IMR-90 (cell line): Measurements from ENCODE around the gene FOXO1. TPM values are rescaled to one million over a fixed set of nuclear protein-coding genes. Genes with fewer than 3 reads are reported as not detected.

Experiments used
- ATAC-seq: fragments of 200-7000 bp; cut with Tn5 transposase; 2 replicates; pipeline ENCODE4 v1.9.1; 2020; ENCODE audit warnings: low read depth, mild to moderate bottlenecking, moderate library complexity
- BruUV-seq: library from RNA; stranded (reverse); fragments of 400-500 nt; replicated peaks from 2 replicates; lab custom pipeline; 2021; lab: Mats Ljungman, UMichigan
- CTCF ChIA-PET: fragments of 300-600 bp; formaldehyde crosslinking; extraction: SDS; loops from one replicate; lab custom pipeline; 2021; ENCODE audit warnings: antibody characterized with exemption; lab: Yijun Ruan, JAX
- POLR2A ChIA-PET: fragments of 300-600 bp; sonication (Branson Sonifier 250); formaldehyde crosslinking; loops from one replicate; lab custom pipeline; 2022; ENCODE audit warnings: antibody characterized with exemption; ENCODE audit not compliant: unreplicated experiment; lab: Charles Lee
- DNase-seq: peaks from one replicate; pipeline ENCODE4 v3.0.0; 2013
- H2AFZ ChIP-seq: replicated peaks from 2 replicates; pipeline ENCODE3; 2013; ENCODE audit warnings: low read length, mild to moderate bottlenecking; ENCODE audit not compliant: poor library complexity
- H2AK5ac ChIP-seq: 2 replicates; pipeline ENCODE4 v1.6.1; 2013; ENCODE audit warnings: low read depth, low read length, inconsistent platforms
- H2AK9ac ChIP-seq: replicated peaks from 2 replicates; pipeline ENCODE3; 2013; ENCODE audit warnings: mild to moderate bottlenecking, low read depth, low read length, moderate library complexity; ENCODE audit not compliant: poor library complexity
- H2BK120ac ChIP-seq: 2 replicates; pipeline ENCODE4 v1.6.1; 2013; ENCODE audit warnings: low read depth, low read length, inconsistent platforms
- H2BK15ac ChIP-seq: 3 replicates; pipeline ENCODE4 v1.6.1; 2013; ENCODE audit warnings: low read depth, low read length, inconsistent platforms
- H2BK20ac ChIP-seq: 2 replicates; pipeline ENCODE4 v1.6.1; 2013; ENCODE audit warnings: low read depth, mild to moderate bottlenecking, inconsistent platforms, low read length, moderate library complexity
- H2BK5ac ChIP-seq: 2 replicates; pipeline ENCODE4 v1.6.1; 2013; ENCODE audit warnings: mild to moderate bottlenecking, low read depth, low read length, inconsistent platforms; ENCODE audit not compliant: poor library complexity, severe bottlenecking
- H3K14ac ChIP-seq: replicated peaks from 2 replicates; pipeline ENCODE4 v1.6.1; 2013; ENCODE audit warnings: low read depth, low read length, inconsistent platforms
- H3K18ac ChIP-seq: 2 replicates; pipeline ENCODE4 v1.6.1; 2013; ENCODE audit warnings: low read depth, low read length, control low read depth
- H3K23ac ChIP-seq: 2 replicates; pipeline ENCODE4 v1.6.1; 2013; ENCODE audit warnings: low read depth, low read length, inconsistent platforms
- H3K27ac ChIP-seq: 2 replicates; pipeline ENCODE4 v1.5.1; 2013; ENCODE audit warnings: mild to moderate bottlenecking, control low read depth, low read length; ENCODE audit not compliant: insufficient read depth
- H3K27me3 ChIP-seq: 2 replicates; pipeline ENCODE4 v1.6.1; 2013; ENCODE audit warnings: low read length; ENCODE audit not compliant: control insufficient read depth, insufficient read depth
- H3K36me3 ChIP-seq: 2 replicates; pipeline ENCODE4 v1.6.1; 2013; ENCODE audit warnings: low read length, mixed read lengths; ENCODE audit not compliant: control insufficient read depth, insufficient read depth
- H3K4ac ChIP-seq: 2 replicates; pipeline ENCODE4 v1.6.1; 2013; ENCODE audit warnings: low read depth, low read length, inconsistent platforms
- H3K4me1 ChIP-seq: 2 replicates; pipeline ENCODE4 v1.6.1; 2013; ENCODE audit warnings: low read length, mixed read lengths; ENCODE audit not compliant: control insufficient read depth, insufficient read depth
- H3K4me2 ChIP-seq: 2 replicates; pipeline ENCODE4 v1.6.1; 2013; ENCODE audit warnings: low read depth, mild to moderate bottlenecking, control low read depth, low read length, moderate library complexity
- H3K4me3 ChIP-seq: 2 replicates; pipeline ENCODE4 v1.5.1; 2013; ENCODE audit warnings: low read depth, mild to moderate bottlenecking, control low read depth, low read length, moderate library complexity; ENCODE audit not compliant: insufficient read depth
- H3K56ac ChIP-seq: 2 replicates; pipeline ENCODE4 v1.6.1; 2013; ENCODE audit warnings: low read length, inconsistent platforms; ENCODE audit not compliant: insufficient read depth; ENCODE audit errors: extremely low read depth
- H3K79me1 ChIP-seq, 2 experiments: 2 replicates each; pipeline ENCODE4 v1.6.1; 2013; ENCODE audit warnings: low read length in 2 of 2, inconsistent platforms in 1 of 2, low read depth in 1 of 2
- H3K9ac ChIP-seq: 2 replicates; pipeline ENCODE4 v1.6.1; 2013; ENCODE audit warnings: low read depth, low read length, control low read depth
- H3K9me1 ChIP-seq: 2 replicates; pipeline ENCODE4 v1.6.1; 2013; ENCODE audit warnings: low read length, inconsistent platforms; ENCODE audit not compliant: insufficient read depth
- H3K9me3 ChIP-seq: 2 replicates; pipeline ENCODE4 v1.6.1; 2013; ENCODE audit warnings: low read length; ENCODE audit not compliant: control insufficient read depth, insufficient read depth
- H4K20me1 ChIP-seq: 2 replicates; pipeline ENCODE4 v1.6.1; 2013; ENCODE audit warnings: low read length, inconsistent platforms; ENCODE audit not compliant: insufficient read depth
- H4K5ac ChIP-seq: 2 replicates; pipeline ENCODE4 v1.6.1; 2013; ENCODE audit warnings: mild to moderate bottlenecking, low read depth, low read length, control low read depth
- H4K8ac ChIP-seq, 2 experiments: 2 replicates each; pipeline ENCODE4 v1.6.1; 2013; ENCODE audit warnings: low read depth in 2 of 2, low read length in 2 of 2, control low read depth in 1 of 2, inconsistent platforms in 1 of 2
- H4K91ac ChIP-seq: 2 replicates; pipeline ENCODE4 v1.6.1; 2013; ENCODE audit warnings: low read depth, low read length, inconsistent platforms; ENCODE audit not compliant: insufficient read depth
- BHLHE40 ChIP-seq: fragments of 150-350 bp; IDR thresholded peaks from 2 replicates; pipeline ENCODE4 v1.6.1; 2016; ENCODE audit warnings: mild to moderate bottlenecking, low read depth, low read length
- CEBPB ChIP-seq: IDR thresholded peaks from 2 replicates; pipeline ENCODE4 v1.6.1; 2012; ENCODE audit warnings: low read depth, low read length, improper control_type of control experiment
- CTCF ChIP-seq: conservative IDR thresholded peaks from 2 replicates; pipeline ENCODE4 v1.5.1; 2012; ENCODE audit warnings: mild to moderate bottlenecking, low read depth, low read length, improper control_type of control experiment
- ELK1 ChIP-seq: fragments of 150-350 bp; IDR thresholded peaks from 2 replicates; pipeline ENCODE4 v1.6.1; 2016; ENCODE audit warnings: low read depth, mild to moderate bottlenecking, low read length, moderate library complexity, borderline replicate concordance
- MAFK ChIP-seq: IDR thresholded peaks from 2 replicates; pipeline ENCODE4 v1.6.1; 2012; ENCODE audit warnings: low read depth, low read length, improper control_type of control experiment
- MXI1 ChIP-seq: IDR thresholded peaks from 2 replicates; pipeline ENCODE4 v1.6.1; 2012; ENCODE audit warnings: low read depth, mild to moderate bottlenecking, low read length, moderate library complexity, borderline replicate concordance
- POLR2A ChIP-seq: IDR thresholded peaks from 2 replicates; pipeline ENCODE4 v1.6.1; 2012; ENCODE audit warnings: mild to moderate bottlenecking, low read depth, low read length
- RFX5 ChIP-seq: IDR thresholded peaks from 2 replicates; pipeline ENCODE4 v1.8.0; 2012; ENCODE audit warnings: low read depth, mild to moderate bottlenecking, low read length, moderate library complexity
- USF2 ChIP-seq: fragments of 150-350 bp; IDR thresholded peaks from 2 replicates; pipeline ENCODE4 v1.6.1; 2017; ENCODE audit warnings: mild to moderate bottlenecking, antibody characterized with exemption, low read length, low read depth
- WGBS, 2 experiments: methylation state at CpG; one replicate each; pipeline versions ENCODE4 v1.1.5 to v1.1.7; 2013; ENCODE audit warnings: missing lambda C conversion rate in 2 of 2; ENCODE audit not compliant: insufficient read length in 1 of 2; ENCODE audit errors: extremely low coverage in 2 of 2; 5-methylcytosine and 5-hydroxymethylcytosine counted together
- dilution Hi-C: fragments of 300-500 bp; cut with HindIII; formaldehyde crosslinking; loops from one replicate; pipeline ENCODE4 v1.14.3; 2018; ENCODE audit warnings: low sequenced_read_pairs; ENCODE audit not compliant: unreplicated experiment
- in situ Hi-C: fragments of 300-500 bp; cut with MboI; formaldehyde crosslinking; loops from 3 replicates; pipeline ENCODE4 v1.14.3; 2019; ENCODE audit warnings: low sequenced_read_pairs, inconsistent platforms, mixed read lengths
- intact Hi-C: fragments of 100-400 bp; cut with micrococcal nuclease; formaldehyde crosslinking; loops from 2 replicates; pipeline ENCODE4 v1.10.0; 2022
- polyA plus RNA-seq, 3 experiments: library from polyadenylated mRNA; depleted of rRNA; stranded (reverse); fragments of >200 nt; gene quantifications; 2 replicates each; pipeline ENCODE4 v1.2.3, GENCODE V29; 2012; ENCODE audit warnings: low replicate concordance in 1 of 3
- total RNA-seq: library from RNA; depleted of rRNA; stranded (reverse); fragments of >200 nt; gene quantifications from 2 replicates; pipeline ENCODE4 v1.2.3, GENCODE V29; 2012

Gene FOXO1
- total and polyA plus RNA-seq, 2 of the 4 experiments (the other 2 are of a cell fraction): 0.12 to 0.18 TPM

GRCh38 chr13:40688781-40689180 lies 22.3 kb upstream of the FOXO1 start:
- intact Hi-C loops: loop anchor here (10.0 kb wide), 2 partner anchors 914 to 1644 kb away; no protein-coding TSS in a partner anchor

More at GRCh38 chr13:40688781-40689180, 22.3 kb upstream of the FOXO1 start:
- no peak overlapping the region for H2BK120ac ChIP-seq
- no peak overlapping the region for H4K5ac ChIP-seq
- dilution Hi-C loops: no loop called here
- H3K4me1 ChIP-seq: no peaks in the 10 kb centered on the region
- no peak overlapping the region for H3K18ac ChIP-seq
- no peaks in the 10 kb centered on the region for H3K36me3 ChIP-seq
- H2BK20ac ChIP-seq: no peak overlapping the region
- H3K4ac ChIP-seq: no peak overlapping the region
- no peaks in the 10 kb centered on the region for H3K9me1 ChIP-seq
- in situ Hi-C loops: loop anchor here (10.0 to 25.0 kb wide), 2 partner anchors 744 to 1001 kb away; no protein-coding TSS in a partner anchor
- H3K9ac ChIP-seq: no peak overlapping the region
- ChIA-PET POLR2A (no interaction called here), CTCF (no interaction called here)
- H3K9me3 ChIP-seq: no peaks in the 10 kb centered on the region
- no peak for TF ChIP-seq MAFK
- TF ChIP-seq CEBPB: no peak
- no peak for TF ChIP-seq POLR2A
- no peak for TF ChIP-seq RFX5
- TF ChIP-seq CTCF: no peak
- TF ChIP-seq MXI1: no peak
- TF ChIP-seq ELK1: no peak
- TF ChIP-seq BHLHE40: no peak
- no peak for TF ChIP-seq USF2
- H3K23ac ChIP-seq: no peak overlapping the region
- H3K79me1 ChIP-seq: no peaks in the 10 kb centered on the region
- BruUV-seq: no TSS peak
- ATAC-seq (no peak), DNase-seq (no peak)
- no peak overlapping the region for H3K27ac ChIP-seq
- no peak overlapping the region for H3K4me3 ChIP-seq
- no CpG with 5 or more reads among the region's 3 CpGs for WGBS, 2 experiments
- H2AFZ ChIP-seq: no peak overlapping the region
- H2AK5ac ChIP-seq: no peak overlapping the region
- H4K8ac ChIP-seq: no peak overlapping the region
- H3K14ac ChIP-seq: no peak overlapping the region
- H4K20me1 ChIP-seq: no peaks in the 10 kb centered on the region
- no peak overlapping the region for H2AK9ac ChIP-seq
- no peak overlapping the region for H2BK15ac ChIP-seq
- no peaks in the 10 kb centered on the region for H3K27me3 ChIP-seq
- no peak overlapping the region for H3K4me2 ChIP-seq
- no peak overlapping the region for H4K91ac ChIP-seq
- no peak overlapping the region for H2BK5ac ChIP-seq
- H3K56ac ChIP-seq: no peak overlapping the region
